GM19240 (cell line): ENCODE results near the gene SLCO2A1.

Experiments
- DNase-seq: peaks from one replicate; pipeline ENCODE4 v3.0.0; 2011; ENCODE audit warnings: low spot score; ENCODE audit not compliant: insufficient read length

SLCO2A1 gene

GRCh38 chr3:133910422-133910821 is 119.3 kb downstream of the SLCO2A1 start:
- no peak for DNase-seq

DNA sequence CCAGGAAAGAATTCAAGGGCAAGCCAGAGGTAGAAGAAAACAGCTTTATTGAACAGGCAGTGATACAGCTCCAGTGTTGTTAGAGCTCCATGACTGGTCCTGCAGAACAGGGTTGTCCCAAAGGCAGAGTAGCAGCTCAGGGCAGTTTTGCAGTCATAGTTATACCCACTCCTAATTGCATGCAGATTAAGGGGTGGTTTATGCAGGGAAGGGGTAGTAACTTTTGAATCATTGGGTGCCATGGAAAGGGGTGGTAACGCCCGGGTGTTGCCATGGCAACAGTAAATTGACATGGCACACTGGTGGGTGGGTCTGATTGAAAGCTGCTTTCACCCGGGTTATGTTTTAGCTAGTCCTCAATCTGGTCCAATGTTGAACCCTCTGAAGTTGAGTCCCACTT is 124.3 kb downstream of the SLCO2A1 start:
- no peak for DNase-seq

- no peak for DNase-seq
These were observed 127.9 kb downstream of the SLCO2A1 start for GRCh38 chr3:133901847-133902246.

GRCh38 chr3:133901083-133901482 is 128.6 kb downstream of the SLCO2A1 start:
- no peak for DNase-seq

DNA sequence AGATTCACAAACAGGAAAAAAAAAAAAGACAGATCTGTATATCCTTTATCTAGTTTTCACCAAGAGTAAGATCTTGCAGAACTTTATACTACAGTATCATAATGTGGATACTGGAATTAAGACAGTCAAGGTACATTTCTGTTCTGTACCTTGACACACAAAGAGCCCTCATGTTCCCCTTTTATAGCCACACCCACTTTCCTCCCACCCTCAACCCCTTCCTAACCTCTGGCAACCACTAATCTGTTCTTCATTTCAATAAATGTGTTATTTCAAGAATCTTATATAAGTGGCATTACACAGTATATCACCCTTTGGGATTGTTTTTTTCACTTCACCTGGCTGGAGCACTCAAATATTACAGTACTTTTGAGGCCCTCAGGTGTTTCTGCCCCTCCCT is 130.4 kb downstream of the SLCO2A1 start:
- no peak for DNase-seq

- no peak for DNase-seq
These were observed 132.2 kb downstream of the SLCO2A1 start for GRCh38 chr3:133897547-133897946.

DNA sequence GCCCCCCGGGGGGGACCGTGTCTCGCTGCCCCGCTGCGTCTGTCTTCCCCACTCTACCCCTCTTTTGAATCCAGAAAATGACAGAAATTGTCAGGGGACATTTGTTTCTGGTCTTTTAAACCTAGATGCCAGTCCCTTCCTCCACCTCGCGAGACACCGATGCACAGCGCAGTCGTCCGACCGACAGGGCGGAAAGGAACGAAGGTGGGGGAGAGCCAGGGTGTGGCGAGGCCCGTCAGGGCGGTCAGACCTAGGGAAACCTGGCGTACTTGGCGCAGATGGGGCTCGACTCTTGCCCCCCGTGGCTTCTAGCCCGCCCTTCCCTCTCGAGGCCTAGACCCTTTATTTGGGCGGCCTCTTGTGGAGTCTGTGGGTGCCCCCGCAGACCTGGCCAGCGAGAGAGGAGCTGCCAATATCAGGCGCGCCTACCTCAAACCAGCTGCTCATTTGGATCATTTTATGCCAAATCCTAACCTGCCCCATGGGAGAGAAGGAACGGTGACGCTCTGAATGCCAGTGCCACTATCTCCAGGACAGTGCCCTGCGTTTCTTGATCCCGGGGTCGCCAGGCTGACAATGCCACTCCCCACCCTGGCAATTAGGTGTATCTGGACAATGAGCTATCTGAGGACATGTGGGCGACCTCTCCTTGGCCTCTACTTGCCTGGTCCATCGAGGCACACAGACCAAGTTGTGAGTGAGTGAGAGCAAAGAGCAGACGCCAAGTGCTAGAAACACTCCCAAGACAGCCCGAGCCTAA is 133.5 kb downstream of the SLCO2A1 start:
- DNase-seq, result no peak

DNA sequence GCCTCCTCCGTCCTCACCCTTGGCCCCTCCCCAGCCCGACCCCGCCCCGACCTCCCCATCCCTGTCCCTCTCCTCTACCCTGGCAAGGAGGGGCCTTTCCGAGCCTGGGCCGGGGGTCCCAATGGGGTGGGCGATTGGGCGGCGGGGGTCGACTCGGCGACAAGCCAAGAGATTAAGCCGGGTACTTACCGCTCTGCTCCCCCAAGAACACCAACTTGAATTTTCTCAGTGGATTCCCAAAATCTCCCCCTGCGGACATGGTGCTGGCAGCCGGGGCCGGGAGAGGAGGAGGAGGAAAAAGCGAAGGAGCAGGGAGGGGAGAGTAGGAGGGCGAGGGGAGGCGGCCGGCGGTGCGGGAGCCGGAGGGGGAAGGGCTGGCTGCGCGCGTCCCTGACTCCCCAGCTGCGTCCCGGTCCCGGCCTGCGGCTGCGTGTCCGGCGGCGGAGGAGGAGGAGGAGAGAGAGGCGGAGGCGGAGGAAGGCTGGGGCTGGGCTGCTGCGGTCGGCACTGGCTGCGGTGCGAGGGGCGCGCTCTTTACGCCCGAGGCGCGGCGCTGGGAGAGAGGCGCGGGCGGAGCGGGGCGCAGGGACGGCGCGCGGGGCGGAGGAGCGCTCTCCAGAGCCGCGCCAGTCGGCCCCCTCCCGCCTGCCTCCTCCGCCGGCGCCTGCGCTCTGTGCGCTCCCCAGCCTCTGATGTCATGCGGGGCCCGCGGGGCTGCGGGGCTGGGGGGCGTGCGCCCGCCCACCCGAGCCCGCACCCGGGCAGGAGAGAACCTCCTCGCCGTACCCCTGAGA is 134.3 kb downstream of the SLCO2A1 start, which contains the start of gene RAB6B:
Gene RAB6B, minus strand, starts transcription at position 675 of the 794 bp plus-strand sequence. Its CDS starts 416 bp downstream, at position 259.
- DNase-seq, result no peak

DNA sequence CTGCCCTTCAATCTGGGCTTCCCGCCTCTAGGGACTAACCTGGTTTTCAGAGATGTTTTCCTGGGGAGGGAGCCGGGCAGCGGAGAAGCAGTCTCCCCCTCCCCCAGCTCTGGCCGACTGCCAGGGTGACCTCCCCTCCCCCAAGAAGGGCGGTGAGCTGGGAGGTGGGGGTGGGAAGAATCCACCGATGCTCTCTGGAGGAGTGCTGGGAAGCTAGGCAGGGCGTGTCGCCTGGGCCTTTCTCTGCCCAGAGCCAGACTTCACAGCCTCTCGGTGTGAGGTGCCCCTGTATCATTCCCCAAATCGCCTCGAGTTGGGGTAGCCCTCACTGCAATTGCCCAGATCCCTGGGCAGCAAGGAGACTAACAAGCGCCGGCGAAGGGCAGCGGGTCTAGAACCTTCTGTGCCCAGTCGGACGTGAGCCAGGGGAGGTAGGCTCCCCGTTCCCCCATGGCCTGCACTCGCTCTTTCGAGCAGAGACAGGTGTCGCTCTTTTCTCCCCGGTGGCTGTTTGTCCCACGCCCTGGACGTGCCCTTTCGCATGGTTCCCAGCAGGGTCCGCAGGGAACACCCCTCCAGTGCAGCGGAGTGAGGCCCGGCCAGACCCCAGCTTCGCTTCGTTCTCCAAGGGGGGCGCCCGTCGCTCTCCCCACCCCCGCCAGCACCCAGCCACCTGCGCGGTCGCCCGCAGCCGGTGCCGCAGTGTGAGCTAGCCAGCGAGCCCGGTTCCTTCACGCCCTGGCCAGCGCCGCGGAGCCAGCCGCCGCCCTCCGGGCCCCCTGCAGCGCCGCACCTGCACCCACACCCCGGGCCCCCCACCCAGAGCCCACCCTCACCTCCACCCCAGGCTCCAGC is 135.1 kb downstream of the SLCO2A1 start:
- no peak for DNase-seq

DNA sequence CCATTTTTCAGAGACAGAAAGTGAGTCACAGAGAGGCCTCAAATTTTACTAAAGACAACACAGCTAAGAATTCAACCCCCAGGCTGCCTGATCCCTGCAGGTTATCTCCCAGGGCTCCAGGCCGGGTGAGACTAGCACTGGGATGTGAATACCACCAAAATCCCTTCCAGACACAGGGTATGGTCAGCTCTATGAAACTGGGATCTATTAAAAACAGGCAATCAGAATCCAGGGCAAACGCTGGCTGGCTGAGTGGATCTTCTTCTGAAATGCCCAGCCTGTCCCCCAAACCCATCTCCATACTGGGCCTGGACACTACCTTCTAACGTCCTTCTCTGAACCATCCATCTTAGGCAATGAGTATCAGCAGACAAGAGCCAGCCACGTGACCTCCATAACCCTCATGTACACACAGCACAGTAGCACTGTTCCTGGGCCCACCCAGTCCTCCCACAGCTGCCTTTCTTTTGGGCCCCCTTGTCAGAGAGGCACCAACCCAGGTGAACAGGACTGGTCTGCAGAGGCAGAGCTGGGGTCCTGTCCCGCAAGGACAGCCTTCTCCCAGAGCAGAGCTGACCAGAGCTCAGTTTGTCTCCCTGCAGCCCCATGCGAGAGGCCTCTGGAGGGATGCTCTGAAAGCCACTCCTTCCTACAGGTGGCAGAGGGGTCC is 135.9 kb downstream of the SLCO2A1 start:
- no peak for DNase-seq

DNA sequence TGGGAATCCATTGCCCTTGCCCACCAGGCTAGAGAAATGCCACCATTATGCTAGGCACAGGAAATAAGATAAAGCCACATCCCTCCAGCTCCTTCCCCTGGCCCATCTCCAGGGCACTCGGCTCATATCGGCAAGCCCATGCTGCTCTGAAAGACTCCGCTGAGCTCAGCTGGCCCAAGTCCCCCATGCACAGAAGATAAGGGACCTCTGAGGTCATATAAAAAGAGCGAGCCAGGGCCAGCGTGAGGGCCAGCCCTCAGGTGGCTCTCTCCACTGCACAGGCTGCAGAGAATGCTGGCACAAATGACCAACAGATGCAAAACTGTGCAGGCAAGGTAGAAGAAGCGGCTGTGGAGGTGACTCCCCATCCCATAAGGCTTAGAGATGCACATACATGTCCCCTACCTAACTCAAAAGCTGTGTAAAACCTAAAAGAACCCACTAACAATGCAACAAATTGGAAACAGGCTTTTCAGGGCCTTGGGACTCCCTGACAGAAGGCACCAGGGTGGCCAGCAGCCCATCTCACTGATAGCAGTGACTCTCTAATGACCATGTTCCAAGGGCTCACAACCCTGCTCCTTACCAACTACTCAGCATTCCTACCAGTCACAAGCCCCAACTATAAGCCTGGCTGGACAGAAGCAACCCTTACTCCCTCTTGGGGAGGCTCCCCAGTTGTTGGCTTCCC is 137.0 kb downstream of the SLCO2A1 start:
- DNase-seq, result no peak

DNA sequence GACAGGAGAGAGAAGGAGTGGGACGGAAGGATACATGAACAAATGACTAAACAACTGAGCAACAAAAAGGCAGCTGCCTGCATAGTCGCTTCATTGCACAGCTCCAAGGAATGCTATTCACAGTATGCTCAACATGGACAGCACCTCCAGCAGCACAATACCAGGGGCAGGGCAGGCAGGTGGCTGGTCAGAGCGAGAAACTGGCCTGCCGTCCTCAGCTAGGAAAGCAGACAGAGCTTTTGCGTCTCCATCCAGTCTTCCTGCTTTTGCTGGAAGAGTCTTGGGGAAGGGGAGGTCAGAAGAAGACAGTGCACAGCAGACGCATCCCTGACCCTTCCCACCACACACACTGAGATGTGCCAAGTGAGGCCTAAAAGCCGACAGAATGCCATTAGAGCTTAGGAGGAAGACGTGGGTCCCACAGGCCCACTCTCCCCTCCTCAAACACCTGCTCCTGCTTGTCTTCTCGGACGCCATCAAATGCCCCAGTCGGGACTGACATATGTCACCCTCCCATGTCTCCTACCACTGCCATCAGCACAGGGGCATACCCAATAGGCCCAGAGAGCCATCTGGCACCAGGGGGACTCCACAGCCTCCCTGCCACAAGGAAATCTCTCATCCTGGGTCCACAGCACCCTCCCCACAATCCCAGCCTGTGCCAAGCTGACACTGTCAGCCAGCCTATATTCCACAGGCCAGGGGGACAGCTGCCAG is 137.9 kb downstream of the SLCO2A1 start:
- no peak for DNase-seq

DNA sequence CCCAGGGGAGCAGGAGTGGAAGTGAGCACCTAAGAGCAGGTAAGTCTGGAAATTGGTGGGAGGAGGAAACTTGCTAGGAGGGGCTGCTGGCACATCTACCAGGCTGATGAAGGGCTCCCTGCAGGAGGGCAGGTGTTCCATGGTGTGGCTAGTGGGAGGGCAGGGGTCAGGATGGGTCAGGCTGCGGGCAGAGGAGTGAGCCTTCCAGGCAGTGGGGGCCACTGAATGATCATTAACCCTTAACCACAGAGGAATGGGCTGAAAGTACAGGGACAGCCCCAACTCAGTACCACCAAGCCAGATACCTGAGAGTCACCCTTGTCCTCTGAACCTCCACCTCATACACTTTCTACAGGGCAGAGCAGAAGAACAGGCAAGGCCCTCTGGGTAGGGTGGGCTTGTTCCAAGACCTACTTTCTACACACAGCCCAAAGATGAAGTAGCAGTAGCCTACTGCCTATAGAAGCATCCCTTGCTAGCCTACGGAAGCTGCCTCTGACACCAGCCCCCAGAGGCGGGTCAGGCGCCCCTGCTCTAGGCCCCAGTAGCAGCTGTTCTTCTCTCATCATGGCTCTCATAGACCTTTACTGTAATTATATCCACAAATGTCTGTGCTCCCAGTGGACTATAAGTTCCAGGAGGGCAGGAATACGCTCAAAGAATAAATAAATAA is 138.6 kb downstream of the SLCO2A1 start:
- no peak for DNase-seq

DNA sequence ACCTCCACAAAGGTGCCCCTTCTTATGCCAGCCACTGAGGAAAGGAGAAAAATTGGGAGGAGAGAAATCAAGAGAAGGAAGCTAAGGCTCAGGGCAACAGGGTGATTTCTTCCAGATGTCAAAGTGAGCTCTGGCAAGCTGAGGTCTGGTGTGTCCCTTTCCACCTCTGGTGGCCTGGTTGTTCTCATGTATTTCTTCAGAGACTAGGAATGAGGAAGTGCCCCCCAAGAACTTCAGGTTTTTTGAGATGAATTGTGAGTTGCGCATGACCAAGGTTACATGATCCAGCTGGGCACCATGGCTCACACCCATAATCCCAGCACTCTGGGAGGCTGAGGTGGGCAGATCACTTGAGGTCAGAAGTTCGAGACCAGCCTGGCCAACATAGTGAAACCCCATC is 139.7 kb downstream of the SLCO2A1 start:
- DNase-seq, result no peak

- DNase-seq, result no peak
These were observed 140.9 kb downstream of the SLCO2A1 start for GRCh38 chr3:133888726-133889340.

DNA sequence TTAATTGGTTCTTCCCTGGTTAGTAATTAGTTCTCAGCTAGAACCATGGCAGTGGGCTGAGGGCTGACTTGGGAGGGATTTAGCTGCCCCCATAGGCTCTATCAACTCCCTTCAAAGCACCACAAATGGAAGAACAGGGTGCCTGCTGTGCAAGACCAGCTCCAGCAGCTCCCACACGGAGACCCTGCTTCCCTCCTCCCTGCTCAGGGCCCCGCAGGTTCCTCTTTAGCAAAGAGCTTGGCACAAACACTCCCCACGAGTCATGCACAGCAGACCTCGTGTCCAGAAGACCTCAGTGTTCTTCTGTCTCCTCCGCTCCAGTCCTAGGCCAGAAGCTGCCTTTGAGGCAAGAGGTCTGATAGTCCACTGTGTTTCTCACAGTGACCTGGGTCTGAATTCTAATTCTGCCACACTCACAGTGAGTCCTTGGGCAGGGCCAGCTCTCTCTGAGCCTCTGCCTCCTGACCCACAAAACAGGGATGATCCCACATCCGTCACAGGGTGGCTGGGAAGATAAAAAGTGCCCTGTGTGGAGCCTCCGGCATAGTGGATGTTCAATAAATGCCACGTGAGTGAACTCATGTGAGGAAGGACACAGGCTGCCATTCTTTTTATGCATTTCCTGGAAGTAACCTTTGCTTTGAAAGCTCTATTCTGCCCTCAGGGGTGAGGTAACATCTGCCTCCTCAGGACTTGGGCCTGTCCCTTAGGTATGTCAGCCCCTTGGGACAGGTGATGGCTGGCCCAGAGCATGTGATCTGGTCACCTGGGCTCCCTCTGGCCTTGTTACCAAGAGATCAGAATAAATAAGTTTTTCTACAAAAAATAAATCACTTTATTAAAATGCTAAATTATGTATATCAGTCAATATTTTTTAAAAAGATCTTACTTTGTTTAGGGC is 141.7 kb downstream of the SLCO2A1 start:
- DNase-seq, result no peak

DNA sequence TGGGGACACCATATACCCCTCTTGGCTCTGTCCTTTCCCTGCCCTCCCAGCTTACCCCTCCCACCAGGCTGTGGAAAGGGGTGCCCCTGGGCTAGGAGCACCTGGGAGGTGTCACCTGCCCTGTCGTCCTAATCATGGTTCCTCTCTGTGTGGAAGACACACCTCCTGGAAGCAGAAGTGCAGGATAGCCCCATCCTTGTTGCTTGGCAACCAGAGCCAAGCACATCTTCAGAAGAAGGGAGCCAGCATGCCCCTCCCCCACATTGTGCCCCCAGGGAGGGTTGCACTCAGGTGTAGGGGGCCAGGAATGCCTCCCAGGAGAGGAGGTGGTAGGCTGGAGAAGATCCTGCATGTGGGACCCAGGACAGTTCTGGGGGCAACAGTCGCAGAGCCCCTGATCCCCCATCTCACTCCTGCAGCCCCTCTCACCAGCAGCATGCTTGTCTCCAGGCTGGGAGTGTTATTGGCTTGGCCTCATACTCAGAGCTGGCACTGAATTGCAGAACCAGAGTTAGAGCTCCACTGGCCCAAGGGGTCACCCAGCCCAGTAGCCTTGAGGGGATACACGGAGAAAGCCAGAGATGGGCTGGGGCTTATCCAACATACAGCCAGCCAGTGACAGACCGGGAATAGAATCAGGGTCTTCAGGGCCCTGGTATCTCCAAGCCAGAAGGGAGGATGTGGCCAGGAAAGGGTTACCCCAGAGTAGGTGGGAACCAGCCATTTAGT is 142.5 kb downstream of the SLCO2A1 start:
- no peak for DNase-seq
